Uterus (tissue), 4 donors: ENCODE data around the gene KIF26A. TPM values are rescaled to one million over a fixed set of nuclear protein-coding genes. Genes with fewer than 3 reads are reported as not detected.

Experiments used
- DNase-seq, 2 donors: peaks; one replicate each; pipeline ENCODE4 v3.0.0-alpha.2; 2019 to 2020
- H3K27ac ChIP-seq, 2 donors: fragments of 200-600 bp; sonication (generic); 1 replicate in 1 of 2; 2 replicates in 1 of 2; pipeline ENCODE4 v1.5.1; 2016 to 2018
- H3K27me3 ChIP-seq, 2 donors: fragments of 200-600 bp; sonication (generic); one replicate each; pipeline ENCODE4 v1.5.1; 2018 to 2019; ENCODE audit warnings: control low read depth in 1 of 2
- H3K36me3 ChIP-seq, 2 donors: fragments of 200-600 bp; sonication (generic); one replicate each; pipeline ENCODE4 v1.5.1; 2019; ENCODE audit warnings: control low read depth in 1 of 2
- H3K4me1 ChIP-seq, 2 donors: fragments of 200-600 bp; sonication (generic); one replicate each; pipeline ENCODE4 v1.5.1; 2018 to 2019; ENCODE audit warnings: control low read depth in 1 of 2
- H3K4me3 ChIP-seq, 2 donors: fragments of 200-600 bp; sonication (generic); 1 replicate in 1 of 2; 2 replicates in 1 of 2; pipeline ENCODE4 v1.5.1; 2018 to 2019; ENCODE audit warnings: mild to moderate bottlenecking in 1 of 2
- H3K9me3 ChIP-seq, 2 donors: fragments of 200-600 bp; sonication (generic); one replicate each; pipeline ENCODE4 v1.5.1; 2019; ENCODE audit warnings: control low read depth in 1 of 2
- POLR2A ChIP-seq, 2 donors: fragments of 450-650 bp; IDR thresholded peaks; one replicate each; pipeline ENCODE4 v1.6.1; 2016; ENCODE audit warnings: antibody characterized with exemption in 2 of 2, mild to moderate bottlenecking in 1 of 2, moderate library complexity in 1 of 2
- intact Hi-C: fragments of 100-400 bp; cut with DNase I; formaldehyde crosslinking; loops from one replicate; pipeline ENCODE4 v1.15.1; 2023; ENCODE audit warnings: low total_unique reads
- total RNA-seq, 4 donors: library from RNA; depleted of rRNA in 3 of 4; stranded (reverse); fragments of >200 nt in 3 of 4; gene quantifications; one replicate each; pipeline versions ENCODE4 v1.1.0 to v1.2.4, GENCODE V29; 2014 to 2023
- TF ChIP-seq, protein P1 (sequence below), 4 experiments: fragments of 200-600 bp in 2 of 4; fragments of 450-650 bp in 2 of 4; sonication (generic) in 2 of 4; IDR thresholded peaks; one replicate each; pipeline ENCODE4 v1.5.1; 2016 to 2019; ENCODE audit warnings: antibody characterized with exemption in 4 of 4, mild to moderate bottlenecking in 2 of 4, moderate library complexity in 1 of 4
- donor health status: DM: yes; HTN: yes; CAD: no.

The KIF26A gene
- total RNA-seq, 4 donors from 2014 or later: 4.1 to 10.5 (median 7.5) TPM

GRCh38 chr14:104120281-104120741 is 18.1 kb upstream of the KIF26A start:
- DNase-seq: no peak
- peaks cover 0 to 15% of the 10 kb centered on the region in 2 donors for H3K4me1 ChIP-seq
- H3K27ac ChIP-seq: no peak overlapping the region
- H3K4me3 ChIP-seq: no peak overlapping the region
- no peak for TF ChIP-seq POLR2A (IDR thresholded peaks at IDR 0.05)
- TF ChIP-seq, protein P1, sequence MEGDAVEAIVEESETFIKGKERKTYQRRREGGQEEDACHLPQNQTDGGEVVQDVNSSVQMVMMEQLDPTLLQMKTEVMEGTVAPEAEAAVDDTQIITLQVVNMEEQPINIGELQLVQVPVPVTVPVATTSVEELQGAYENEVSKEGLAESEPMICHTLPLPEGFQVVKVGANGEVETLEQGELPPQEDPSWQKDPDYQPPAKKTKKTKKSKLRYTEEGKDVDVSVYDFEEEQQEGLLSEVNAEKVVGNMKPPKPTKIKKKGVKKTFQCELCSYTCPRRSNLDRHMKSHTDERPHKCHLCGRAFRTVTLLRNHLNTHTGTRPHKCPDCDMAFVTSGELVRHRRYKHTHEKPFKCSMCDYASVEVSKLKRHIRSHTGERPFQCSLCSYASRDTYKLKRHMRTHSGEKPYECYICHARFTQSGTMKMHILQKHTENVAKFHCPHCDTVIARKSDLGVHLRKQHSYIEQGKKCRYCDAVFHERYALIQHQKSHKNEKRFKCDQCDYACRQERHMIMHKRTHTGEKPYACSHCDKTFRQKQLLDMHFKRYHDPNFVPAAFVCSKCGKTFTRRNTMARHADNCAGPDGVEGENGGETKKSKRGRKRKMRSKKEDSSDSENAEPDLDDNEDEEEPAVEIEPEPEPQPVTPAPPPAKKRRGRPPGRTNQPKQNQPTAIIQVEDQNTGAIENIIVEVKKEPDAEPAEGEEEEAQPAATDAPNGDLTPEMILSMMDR (IDR thresholded peaks at IDR 0.05): no peak
- intact Hi-C loops: no loop called here
- H3K9me3 ChIP-seq: peaks cover 0 to 13% of the 10 kb centered on the region in 2 donors
- peaks cover 0 to 6% of the 10 kb centered on the region in 2 donors for H3K27me3 ChIP-seq
- H3K36me3 ChIP-seq: no peaks in the 10 kb centered on the region

GRCh38 chr14:104121142-104121541 is 17.2 kb upstream of the KIF26A start:
- no peaks in the 10 kb centered on the region for H3K36me3 ChIP-seq
- peaks cover 0 to 14% of the 10 kb centered on the region in 2 donors for H3K9me3 ChIP-seq
- no peak overlapping the region for H3K27ac ChIP-seq
- H3K4me3 ChIP-seq: no peak overlapping the region
- intact Hi-C loops: no loop called here
- H3K27me3 ChIP-seq: peaks cover 0 to 6% of the 10 kb centered on the region in 2 donors
- TF ChIP-seq, protein P1 (IDR thresholded peaks at IDR 0.05): no peak
- TF ChIP-seq POLR2A (IDR thresholded peaks at IDR 0.05): no peak
- DNase-seq: no peak
- peaks cover 0 to 15% of the 10 kb centered on the region in 2 donors for H3K4me1 ChIP-seq

DNA sequence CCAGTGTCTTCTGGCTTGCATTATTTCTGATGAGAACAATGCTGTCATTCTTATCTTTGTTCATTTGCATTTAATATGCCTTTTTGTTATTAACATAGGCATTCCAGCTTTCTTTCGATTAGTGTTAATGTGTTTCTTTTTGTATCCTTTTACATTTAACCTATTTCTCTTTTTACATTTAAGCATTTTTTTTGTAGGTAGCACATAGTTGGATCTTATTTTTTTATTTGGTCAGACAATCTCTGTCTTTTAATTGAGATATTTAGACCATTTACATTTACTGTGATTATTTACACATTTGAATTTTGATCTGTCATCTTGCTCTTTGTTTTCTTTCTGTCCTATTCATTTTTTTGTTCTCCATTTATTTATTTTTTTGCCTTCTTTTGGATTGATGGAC is 14.5 kb upstream of the KIF26A start:
- peaks cover 0 to 2% of the 10 kb centered on the region in 2 donors for H3K27me3 ChIP-seq
- DNase-seq: no peak
- TF ChIP-seq POLR2A (IDR thresholded peaks at IDR 0.05): no peak
- TF ChIP-seq, protein P1 (IDR thresholded peaks at IDR 0.05): no peak

GRCh38 chr14:104125011-104125410 is 13.4 kb upstream of the KIF26A start:
- no peak overlapping the region for H3K27ac ChIP-seq
- H3K4me3 ChIP-seq: no peak overlapping the region
- no peaks in the 10 kb centered on the region for H3K4me1 ChIP-seq
- peaks cover 0 to 14% of the 10 kb centered on the region in 2 donors for H3K9me3 ChIP-seq
- intact Hi-C loops: no loop called here
- no peak for DNase-seq
- TF ChIP-seq POLR2A (IDR thresholded peaks at IDR 0.05): no peak
- TF ChIP-seq, protein P1 (IDR thresholded peaks at IDR 0.05): no peak
- no peaks in the 10 kb centered on the region for H3K36me3 ChIP-seq
- H3K27me3 ChIP-seq: peaks cover 0 to 2% of the 10 kb centered on the region in 2 donors

More for the DNA sequence above, 14.5 kb upstream of the KIF26A start:
- no peaks in the 10 kb centered on the region for H3K4me1 ChIP-seq
- H3K36me3 ChIP-seq: no peaks in the 10 kb centered on the region
- intact Hi-C loops: no loop called here
- H3K4me3 ChIP-seq: no peak overlapping the region
- no peak overlapping the region for H3K27ac ChIP-seq
- H3K9me3 ChIP-seq: peaks cover 0 to 14% of the 10 kb centered on the region in 2 donors

DNA sequence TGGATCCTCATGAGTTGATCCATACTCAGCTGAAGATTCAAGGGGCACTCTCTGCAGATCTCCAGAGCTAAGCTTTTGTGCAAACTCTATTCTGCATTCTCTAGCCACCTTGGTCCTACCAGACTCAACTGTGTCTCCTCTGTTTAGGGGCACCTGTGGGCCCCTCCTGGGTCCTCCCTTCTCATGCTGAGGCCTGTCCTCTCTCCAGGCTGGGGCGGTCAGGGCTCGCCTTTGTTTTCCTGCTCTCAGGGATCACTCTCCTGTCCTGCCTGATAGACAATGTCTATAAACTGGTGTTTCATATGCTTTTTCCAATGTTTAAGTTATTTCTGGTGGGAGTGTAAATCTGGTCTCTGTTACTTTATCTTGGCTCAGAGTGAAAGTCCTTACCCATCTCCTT is 11.6 kb upstream of the KIF26A start:
- TF ChIP-seq, protein P1 (IDR thresholded peaks at IDR 0.05): no peak
- no peak for TF ChIP-seq POLR2A (IDR thresholded peaks at IDR 0.05)
- intact Hi-C loops: no loop called here
- peaks cover 0 to 14% of the 10 kb centered on the region in 2 donors for H3K9me3 ChIP-seq
- no peak overlapping the region for H3K27ac ChIP-seq
- H3K4me3 ChIP-seq: no peak overlapping the region
- no peaks in the 10 kb centered on the region for H3K36me3 ChIP-seq
- H3K27me3 ChIP-seq: peaks cover 0 to 2% of the 10 kb centered on the region in 2 donors
- no peak for DNase-seq
- no peaks in the 10 kb centered on the region for H3K4me1 ChIP-seq
